Measurements from ENCODE around the gene CHST11. TPM values are rescaled to one million over a fixed set of nuclear protein-coding genes. Genes with fewer than 3 reads are reported as not detected.

Gene CHST11
- total and polyA plus RNA-seq, 10 donors, result 5.2 to 65.1 (median 48.4) TPM

DNA sequence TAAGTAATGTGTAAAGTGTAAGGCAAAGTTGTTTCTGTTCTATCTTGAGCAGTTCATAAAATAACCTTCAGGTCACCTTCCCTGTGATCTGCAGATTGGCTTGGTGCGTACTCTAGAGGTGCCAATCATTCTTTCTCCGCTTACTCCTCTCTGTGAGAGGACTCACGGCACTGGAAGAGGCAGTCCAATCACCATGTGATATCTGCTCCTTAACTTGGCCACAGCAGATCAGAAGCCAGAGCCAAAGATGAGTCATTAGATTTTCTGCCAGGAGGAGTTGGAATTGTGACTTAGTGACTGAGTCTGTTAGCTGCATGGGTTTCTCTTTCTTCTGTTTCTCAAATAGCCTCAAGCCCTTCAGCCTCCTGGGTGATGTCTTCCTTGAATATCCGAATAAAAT is 335.8 kb downstream of the CHST11 start:
- peaks cover 0 to 14% (median 9%) of the 10 kb centered on the region in 6 donors for H3K4me1 ChIP-seq
- no peaks in the 10 kb centered on the region for H3K36me3 ChIP-seq
- no peaks in the 10 kb centered on the region for H3K9me3 ChIP-seq
- WGBS, 5 donors, result 80 to 90% (median 83%) methylated on average over 4 of the region's 4 CpGs
- intact Hi-C loops (cut with DNase I; ENCODE audit: low total_unique reads), result no loop called here
- H3K4me3 ChIP-seq, result no peak overlapping the region
- H3K27ac ChIP-seq, result no peak overlapping the region
- TF ChIP-seq, protein P1, sequence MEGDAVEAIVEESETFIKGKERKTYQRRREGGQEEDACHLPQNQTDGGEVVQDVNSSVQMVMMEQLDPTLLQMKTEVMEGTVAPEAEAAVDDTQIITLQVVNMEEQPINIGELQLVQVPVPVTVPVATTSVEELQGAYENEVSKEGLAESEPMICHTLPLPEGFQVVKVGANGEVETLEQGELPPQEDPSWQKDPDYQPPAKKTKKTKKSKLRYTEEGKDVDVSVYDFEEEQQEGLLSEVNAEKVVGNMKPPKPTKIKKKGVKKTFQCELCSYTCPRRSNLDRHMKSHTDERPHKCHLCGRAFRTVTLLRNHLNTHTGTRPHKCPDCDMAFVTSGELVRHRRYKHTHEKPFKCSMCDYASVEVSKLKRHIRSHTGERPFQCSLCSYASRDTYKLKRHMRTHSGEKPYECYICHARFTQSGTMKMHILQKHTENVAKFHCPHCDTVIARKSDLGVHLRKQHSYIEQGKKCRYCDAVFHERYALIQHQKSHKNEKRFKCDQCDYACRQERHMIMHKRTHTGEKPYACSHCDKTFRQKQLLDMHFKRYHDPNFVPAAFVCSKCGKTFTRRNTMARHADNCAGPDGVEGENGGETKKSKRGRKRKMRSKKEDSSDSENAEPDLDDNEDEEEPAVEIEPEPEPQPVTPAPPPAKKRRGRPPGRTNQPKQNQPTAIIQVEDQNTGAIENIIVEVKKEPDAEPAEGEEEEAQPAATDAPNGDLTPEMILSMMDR (IDR thresholded peaks at IDR 0.05 in 8 of 11, conservative IDR thresholded peaks at IDR 0.05 in 3 of 11), result no peak
- TF ChIP-seq POLR2AphosphoS5 (IDR thresholded peaks at IDR 0.05), result no peak
- no peak for DNase-seq
- no peaks in the 10 kb centered on the region for H3K27me3 ChIP-seq (replicated peaks in 1 of 7)

DNA sequence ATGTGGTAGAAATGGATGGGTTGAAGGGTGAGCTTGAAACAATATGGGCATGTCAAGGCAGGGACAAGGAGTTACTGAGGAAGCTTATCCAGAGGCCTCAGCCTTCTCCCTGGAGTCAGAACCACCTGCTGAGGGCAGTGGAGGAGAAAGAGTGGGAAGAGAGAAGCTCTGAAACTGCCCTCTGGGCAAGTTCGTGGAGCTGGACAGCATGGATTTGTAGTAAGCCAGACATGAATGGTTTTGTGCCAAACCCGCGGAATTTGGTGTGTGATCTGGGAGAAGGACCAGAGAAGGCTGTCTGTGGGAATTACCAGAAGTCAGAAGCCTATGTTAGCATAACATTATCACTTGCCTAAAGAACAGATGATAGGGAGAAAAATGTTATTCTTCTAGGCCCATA is 336.5 kb downstream of the CHST11 start:
- H3K36me3 ChIP-seq, result no peaks in the 10 kb centered on the region
- no peak for DNase-seq
- intact Hi-C loops (cut with DNase I; ENCODE audit: low total_unique reads), result no loop called here
- TF ChIP-seq, protein P1 (IDR thresholded peaks at IDR 0.05 in 8 of 11, conservative IDR thresholded peaks at IDR 0.05 in 3 of 11), result no peak
- TF ChIP-seq POLR2A (IDR thresholded peaks at IDR 0.05), result no peak
- TF ChIP-seq POLR2AphosphoS5 (IDR thresholded peaks at IDR 0.05), result no peak
- H3K4me1 ChIP-seq, result peaks cover 0 to 14% (median 9%) of the 10 kb centered on the region in 6 donors
- H3K9me3 ChIP-seq, result no peaks in the 10 kb centered on the region
- H3K4me3 ChIP-seq, result no peak overlapping the region
- whole genome bisulfite sequencing, 5 donors, result 90 to 98% (median 96%) methylated on average over 3 of the region's 3 CpGs
- H3K27ac ChIP-seq, result no peak overlapping the region
- H3K27me3 ChIP-seq (replicated peaks in 1 of 7), result no peaks in the 10 kb centered on the region

DNA sequence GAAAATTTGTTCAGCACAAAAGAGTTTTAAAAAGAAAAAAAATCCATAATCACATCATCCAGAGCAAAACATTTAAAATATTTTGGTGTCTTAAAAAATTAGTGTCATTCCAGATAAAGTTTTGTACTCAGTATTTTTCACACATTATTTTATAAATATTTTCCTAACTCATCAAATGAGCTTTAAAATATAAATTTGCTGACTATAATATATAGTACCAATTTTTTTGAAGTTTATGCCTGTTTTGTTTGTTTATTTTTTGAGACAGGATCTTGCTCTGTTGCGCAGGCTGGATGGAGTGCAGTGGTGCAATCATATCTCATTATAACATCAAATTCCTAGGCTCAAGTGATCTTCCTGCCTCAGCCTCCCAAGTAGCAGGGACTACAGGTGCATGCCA is 337.2 kb downstream of the CHST11 start:
- no peak overlapping the region for H3K4me3 ChIP-seq
- TF ChIP-seq, protein P1 (IDR thresholded peaks at IDR 0.05 in 8 of 11, conservative IDR thresholded peaks at IDR 0.05 in 3 of 11), result no peak
- TF ChIP-seq POLR2AphosphoS5 (IDR thresholded peaks at IDR 0.05), result no peak
- H3K4me1 ChIP-seq, result peaks cover 0 to 9% (median 7%) of the 10 kb centered on the region in 6 donors
- WGBS, 5 donors, result 97 to 100% (median 100%) methylated on average over 1 of the region's 1 CpG
- H3K36me3 ChIP-seq, result no peaks in the 10 kb centered on the region
- no peaks in the 10 kb centered on the region for H3K27me3 ChIP-seq (replicated peaks in 1 of 7)
- no peak overlapping the region for H3K27ac ChIP-seq
- intact Hi-C loops (cut with DNase I; ENCODE audit: low total_unique reads), result no loop called here
- H3K9me3 ChIP-seq, result no peaks in the 10 kb centered on the region
- no peak for DNase-seq

DNA sequence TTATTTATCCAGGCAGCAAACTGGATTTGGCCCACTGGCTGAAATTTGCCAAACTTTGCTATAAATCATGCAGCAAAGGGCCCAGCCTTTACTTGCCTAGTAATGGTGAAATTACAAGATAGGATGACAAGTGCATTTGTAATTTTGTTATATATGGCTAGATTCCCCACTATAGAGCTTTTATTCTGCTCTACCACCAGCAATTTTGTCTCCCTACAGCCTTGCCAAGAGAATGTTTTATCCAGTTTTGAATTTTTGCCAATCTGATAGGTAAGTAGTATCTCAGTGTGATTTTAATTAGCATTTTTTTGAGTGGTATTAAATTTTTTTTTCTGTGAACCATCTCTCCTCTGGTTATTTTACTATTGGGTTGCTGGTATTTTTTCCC is 339.7 kb downstream of the CHST11 start:
- no peaks in the 10 kb centered on the region for H3K4me1 ChIP-seq
- no peak overlapping the region for H3K27ac ChIP-seq
- intact Hi-C loops (cut with DNase I; ENCODE audit: low total_unique reads), result no loop called here
- no peak for DNase-seq
- H3K36me3 ChIP-seq, result no peaks in the 10 kb centered on the region
- TF ChIP-seq, protein P1 (IDR thresholded peaks at IDR 0.05 in 8 of 11, conservative IDR thresholded peaks at IDR 0.05 in 3 of 11), result no peak
- TF ChIP-seq POLR2AphosphoS5 (IDR thresholded peaks at IDR 0.05) (no peak), POLR2A (IDR thresholded peaks at IDR 0.05) (no peak)
- no peaks in the 10 kb centered on the region for H3K27me3 ChIP-seq (replicated peaks in 1 of 7)
- H3K4me3 ChIP-seq, result no peak overlapping the region
- H3K9me3 ChIP-seq, result no peaks in the 10 kb centered on the region

Data from spleen (tissue), 11 donors.